ENCODE data around the gene IKBKE. TPM values are rescaled to one million over a fixed set of nuclear protein-coding genes. Genes with fewer than 3 reads are reported as not detected.

IKBKE gene
- total RNA-seq, 2 donors from 2014 or later: 15.9 to 28.4 TPM

- H3K4me1 ChIP-seq: peaks cover 4% of the 10 kb centered on the region
- no peaks in the 10 kb centered on the region for H3K9me3 ChIP-seq
Observed at GRCh38 chr1:206537141-206537540, 66.9 kb downstream of the IKBKE start.

GRCh38 chr1:206538086-206538770 lies 68.0 kb downstream of the IKBKE start:
- intact Hi-C loops (cut with DNase I): no loop called here
- Histone ChIP-seq H3K9ac (ENCODE audit: low read depth in 2 of 2, low read length in 2 of 2) (no peak overlapping the region), H3K36me3 (no peaks in the 10 kb centered on the region), H3K4me1 (peaks cover 4% of the 10 kb centered on the region), H3K27me3 (no peaks in the 10 kb centered on the region), H3K4me3 (no peak overlapping the region), H3K27ac (no peak overlapping the region), H3K9me3 (no peaks in the 10 kb centered on the region)
- no peak for DNase-seq
- no peak for TF ChIP-seq CTCF (IDR thresholded peaks at IDR 0.05)

More at GRCh38 chr1:206537141-206537540, 66.9 kb downstream of the IKBKE start:
- H3K4me3 ChIP-seq: no peak overlapping the region
- no peaks in the 10 kb centered on the region for H3K36me3 ChIP-seq
- no peak overlapping the region for H3K9ac ChIP-seq (ENCODE audit: low read depth in 2 of 2, low read length in 2 of 2)
- no peaks in the 10 kb centered on the region for H3K27me3 ChIP-seq
- H3K27ac ChIP-seq: no peak overlapping the region
- intact Hi-C loops (cut with DNase I): no loop called here
- DNase-seq: no peak
- TF ChIP-seq CTCF (IDR thresholded peaks at IDR 0.05): no peak

GRCh38 chr1:206538901-206539640 lies 68.8 kb downstream of the IKBKE start:
- TF ChIP-seq CTCF (IDR thresholded peaks at IDR 0.05): no peak
- H3K27me3 ChIP-seq: no peaks in the 10 kb centered on the region
- H3K4me1 ChIP-seq: peaks cover 4% of the 10 kb centered on the region
- H3K4me3 ChIP-seq: no peak overlapping the region
- H3K27ac ChIP-seq: no peak overlapping the region
- DNase-seq: no peak
- no peaks in the 10 kb centered on the region for H3K36me3 ChIP-seq
- H3K9me3 ChIP-seq: no peaks in the 10 kb centered on the region
- intact Hi-C loops (cut with DNase I): no loop called here
- no peak overlapping the region for H3K9ac ChIP-seq (ENCODE audit: low read depth in 2 of 2, low read length in 2 of 2)

GRCh38 chr1:206540044-206540780 lies 69.9 kb downstream of the IKBKE start:
- Histone ChIP-seq H3K4me1 (peaks cover 4% of the 10 kb centered on the region), H3K4me3 (no peak overlapping the region), H3K36me3 (no peaks in the 10 kb centered on the region), H3K27me3 (no peaks in the 10 kb centered on the region), H3K9me3 (no peaks in the 10 kb centered on the region), H3K27ac (no peak overlapping the region), H3K9ac (ENCODE audit: low read depth in 2 of 2, low read length in 2 of 2) (peak overlapping the region in 1 of 2 donors; percentile 38)
- TF ChIP-seq CTCF (IDR thresholded peaks at IDR 0.05): no peak
- intact Hi-C loops (cut with DNase I): no loop called here
- peak; percentile 82 for DNase-seq

GRCh38 chr1:206541236-206541833 lies 71.1 kb downstream of the IKBKE start:
- no peaks in the 10 kb centered on the region for H3K9me3 ChIP-seq
- no peak overlapping the region for H3K4me3 ChIP-seq
- TF ChIP-seq CTCF (IDR thresholded peaks at IDR 0.05): no peak
- no peak for DNase-seq
- intact Hi-C loops (cut with DNase I): no loop called here
- no peak overlapping the region for H3K27ac ChIP-seq
- peaks cover 4% of the 10 kb centered on the region for H3K4me1 ChIP-seq
- no peaks in the 10 kb centered on the region for H3K27me3 ChIP-seq
- no peak overlapping the region for H3K9ac ChIP-seq (ENCODE audit: low read depth in 2 of 2, low read length in 2 of 2)
- no peaks in the 10 kb centered on the region for H3K36me3 ChIP-seq

All from colonic mucosa (tissue), 4 donors.